ENCODE results near the gene SPTBN1. TPM values are rescaled to one million over a fixed set of nuclear protein-coding genes. Genes with fewer than 3 reads are reported as not detected.
A peak's percentile ranks its signal among the peaks of the same experiment; 100 is the strongest.

Gene SPTBN1
- total RNA-seq, 2 experiments from 2014 or later = 171 to 184 TPM

DNA sequence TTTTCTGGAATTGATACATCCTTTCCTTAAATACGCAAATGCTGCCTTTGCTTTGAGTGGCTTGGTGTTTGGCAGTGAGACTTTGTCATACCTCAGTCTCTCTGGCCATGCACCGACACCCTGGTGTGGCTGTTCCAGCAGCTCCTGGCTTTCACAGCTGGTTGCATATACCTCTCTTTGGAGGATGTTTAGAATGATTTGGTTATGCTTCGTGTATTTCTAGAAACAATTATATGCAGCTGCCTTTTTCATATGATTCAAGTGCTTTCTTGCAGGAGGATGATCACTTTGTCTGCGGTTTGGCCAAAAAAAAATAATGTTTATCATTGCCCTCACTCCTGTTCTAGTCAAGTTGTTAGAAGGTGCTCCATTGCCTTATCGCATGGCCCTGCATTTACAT lies 172.3 kb downstream of the SPTBN1 start:
- DNase-seq = no peak
- H3K36me3 Mint-ChIP-seq (ENCODE audit: low read depth) = peaks cover 81% of the 10 kb centered on the region
- CTCF ChIA-PET = interaction anchor here (0.7 to 0.9 kb wide), 2 partner anchors 21 to 22 kb away, joined by 3 read pairs; no protein-coding TSS in a partner anchor
- no peaks in the 10 kb centered on the region for H3K9me3 Mint-ChIP-seq
- H3K4me3 Mint-ChIP-seq = no peak overlapping the region
- POLR2A ChIA-PET = no interaction called here
- H3K27ac Mint-ChIP-seq = no peak overlapping the region
- H3K27me3 Mint-ChIP-seq = no peaks in the 10 kb centered on the region
- H3K4me1 Mint-ChIP-seq = peaks cover 11% of the 10 kb centered on the region

DNA sequence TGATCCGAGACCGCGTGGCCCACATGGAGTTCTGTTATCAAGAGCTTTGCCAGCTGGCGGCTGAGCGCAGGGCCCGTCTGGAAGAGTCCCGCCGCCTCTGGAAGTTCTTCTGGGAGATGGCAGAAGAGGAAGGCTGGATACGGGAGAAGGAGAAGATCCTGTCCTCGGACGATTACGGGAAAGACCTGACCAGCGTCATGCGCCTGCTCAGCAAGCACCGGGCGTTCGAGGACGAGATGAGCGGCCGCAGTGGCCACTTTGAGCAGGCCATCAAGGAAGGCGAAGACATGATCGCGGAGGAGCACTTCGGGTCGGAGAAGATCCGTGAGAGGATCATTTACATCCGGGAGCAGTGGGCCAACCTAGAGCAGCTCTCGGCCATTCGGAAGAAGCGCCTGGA lies 172.8 kb downstream of the SPTBN1 start:
- CTCF ChIA-PET = interaction anchor here (0.7 to 0.9 kb wide), 3 partner anchors 14 to 22 kb away, joined by 3 read pairs; no protein-coding TSS in a partner anchor
- no peak for DNase-seq
- H3K4me1 Mint-ChIP-seq = peaks cover 13% of the 10 kb centered on the region
- no peak overlapping the region for H3K4me3 Mint-ChIP-seq
- peaks cover 76% of the 10 kb centered on the region for H3K36me3 Mint-ChIP-seq (ENCODE audit: low read depth)
- H3K27ac Mint-ChIP-seq = peak overlapping the region; percentile 41
- POLR2A ChIA-PET = no interaction called here
- H3K27me3 Mint-ChIP-seq = no peaks in the 10 kb centered on the region
- no peaks in the 10 kb centered on the region for H3K9me3 Mint-ChIP-seq

DNA sequence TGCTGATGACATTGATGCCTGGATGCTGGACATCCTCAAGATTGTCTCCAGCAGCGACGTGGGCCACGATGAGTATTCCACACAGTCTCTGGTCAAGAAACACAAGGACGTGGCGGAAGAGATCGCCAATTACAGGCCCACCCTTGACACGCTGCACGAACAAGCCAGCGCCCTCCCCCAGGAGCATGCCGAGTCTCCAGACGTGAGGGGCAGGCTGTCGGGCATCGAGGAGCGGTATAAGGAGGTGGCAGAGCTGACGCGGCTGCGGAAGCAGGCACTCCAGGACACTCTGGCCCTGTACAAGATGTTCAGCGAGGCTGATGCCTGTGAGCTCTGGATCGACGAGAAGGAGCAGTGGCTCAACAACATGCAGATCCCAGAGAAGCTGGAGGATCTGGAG lies 173.3 kb downstream of the SPTBN1 start:
- no peak for DNase-seq
- Mint-ChIP-seq H3K27me3 (no peaks in the 10 kb centered on the region), H3K4me1 (peaks cover 17% of the 10 kb centered on the region), H3K36me3 (ENCODE audit: low read depth) (peaks cover 80% of the 10 kb centered on the region), H3K9me3 (no peaks in the 10 kb centered on the region), H3K27ac (no peak overlapping the region), H3K4me3 (no peak overlapping the region)
- ChIA-PET CTCF (interaction anchor here (0.7 to 1.4 kb wide), 2 partner anchors 15 to 50 kb away, joined by 3 read pairs; no protein-coding TSS in a partner anchor), POLR2A (no interaction called here)

- H3K36me3 Mint-ChIP-seq (ENCODE audit: low read depth) = peaks cover 79% of the 10 kb centered on the region
- no peak overlapping the region for H3K27ac Mint-ChIP-seq
- ChIA-PET POLR2A (no interaction called here), CTCF (interaction anchor here (1.4 to 1.6 kb wide), 2 partner anchors 24 to 51 kb away, joined by 3 to 5 read pairs; no protein-coding TSS in a partner anchor)
- no peak for DNase-seq
- H3K4me3 Mint-ChIP-seq = no peak overlapping the region
- no peaks in the 10 kb centered on the region for H3K9me3 Mint-ChIP-seq
- peaks cover 22% of the 10 kb centered on the region for H3K4me1 Mint-ChIP-seq
- no peaks in the 10 kb centered on the region for H3K27me3 Mint-ChIP-seq
Measured at GRCh38 chr2:54629914-54630857, 174.1 kb downstream of the SPTBN1 start.

- no peaks in the 10 kb centered on the region for H3K9me3 Mint-ChIP-seq
- H3K4me1 Mint-ChIP-seq = peaks cover 26% of the 10 kb centered on the region
- DNase-seq = no peak
- H3K27ac Mint-ChIP-seq = no peak overlapping the region
- ChIA-PET POLR2A (no interaction called here), CTCF (interaction anchor here (1.6 to 1.7 kb wide), 2 partner anchors 25 to 34 kb away, joined by 5 read pairs; no protein-coding TSS in a partner anchor)
- H3K4me3 Mint-ChIP-seq = no peak overlapping the region
- H3K36me3 Mint-ChIP-seq (ENCODE audit: low read depth) = peaks cover 78% of the 10 kb centered on the region
- no peaks in the 10 kb centered on the region for H3K27me3 Mint-ChIP-seq
Measured at GRCh38 chr2:54630858-54631497, 174.9 kb downstream of the SPTBN1 start.

DNA sequence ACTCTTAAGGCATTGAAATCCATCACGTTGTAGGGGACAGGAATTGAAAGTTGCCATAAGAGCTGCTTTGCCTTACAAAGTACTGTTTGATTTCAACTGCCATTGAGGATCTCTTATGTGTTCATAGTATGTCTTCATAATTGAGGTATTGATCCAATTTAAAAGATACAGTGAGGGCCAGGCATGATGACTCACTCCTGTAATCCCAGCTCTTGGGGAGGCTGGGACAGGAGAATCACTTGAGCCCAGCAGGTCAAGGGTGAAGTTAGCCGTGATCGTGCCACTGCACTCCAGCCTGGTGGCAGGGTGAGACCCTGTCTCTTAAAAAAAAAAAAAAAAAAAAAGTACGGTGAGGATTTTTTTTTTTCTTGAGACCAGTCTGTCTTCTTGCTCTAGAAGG lies 175.6 kb downstream of the SPTBN1 start:
- DNase-seq = no peak
- ChIA-PET POLR2A (no interaction called here), CTCF (interaction anchor here (1.6 to 1.7 kb wide), 2 partner anchors 25 to 34 kb away, joined by 5 read pairs; no protein-coding TSS in a partner anchor)
- no peaks in the 10 kb centered on the region for H3K27me3 Mint-ChIP-seq
- no peak overlapping the region for H3K27ac Mint-ChIP-seq
- H3K36me3 Mint-ChIP-seq (ENCODE audit: low read depth) = peaks cover 75% of the 10 kb centered on the region
- H3K9me3 Mint-ChIP-seq = no peaks in the 10 kb centered on the region
- H3K4me3 Mint-ChIP-seq = no peak overlapping the region
- peaks cover 26% of the 10 kb centered on the region for H3K4me1 Mint-ChIP-seq

DNA sequence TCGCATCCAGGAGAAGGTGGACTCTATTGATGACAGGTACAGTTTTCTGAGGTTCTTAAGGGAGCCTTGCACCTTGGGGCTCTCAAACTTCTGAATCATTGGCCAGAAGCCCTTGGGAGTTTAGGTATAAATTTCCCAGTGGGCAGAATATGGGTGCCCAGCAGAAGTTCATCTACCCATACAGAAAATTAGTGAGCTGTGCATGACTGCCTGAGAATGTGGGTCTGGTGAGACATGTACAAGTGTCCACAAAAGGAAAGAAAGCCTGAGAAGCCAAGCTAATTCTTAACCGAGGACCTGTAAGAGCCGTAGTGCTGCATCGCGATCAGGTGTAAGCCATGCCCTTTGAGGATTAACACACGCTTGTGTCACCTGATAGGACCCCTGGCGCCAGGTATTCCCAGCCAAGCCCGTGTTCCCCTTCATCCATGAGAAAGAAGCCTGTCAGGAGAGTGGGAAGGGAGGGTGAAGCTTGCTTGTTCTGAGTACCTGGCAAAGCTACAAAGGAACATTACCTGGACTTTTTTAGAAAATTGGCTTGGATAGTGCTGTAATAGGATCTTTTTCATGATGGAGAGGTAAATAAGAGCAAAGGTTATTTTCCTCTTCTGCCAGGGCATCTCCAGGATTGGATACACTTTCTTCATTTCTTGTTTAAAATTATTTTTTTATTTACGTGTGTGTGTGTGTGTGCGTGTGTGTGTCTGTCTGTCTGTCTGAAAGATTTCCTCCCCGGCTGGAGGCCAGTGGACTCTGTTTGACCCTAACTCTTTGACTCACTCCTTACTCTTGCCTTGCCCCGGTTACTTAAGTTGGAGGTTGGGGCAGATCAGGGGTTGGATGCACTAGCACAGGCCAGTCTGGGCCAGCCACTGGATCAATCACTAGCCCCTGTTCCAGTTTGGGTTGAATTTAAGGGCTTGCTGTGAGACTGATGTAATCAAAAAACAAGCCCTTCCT lies 176.9 kb downstream of the SPTBN1 start:
- H3K27me3 Mint-ChIP-seq = no peaks in the 10 kb centered on the region
- H3K27ac Mint-ChIP-seq = peak overlapping the region; percentile 14
- POLR2A ChIA-PET = interaction anchor here (0.6 kb wide), 1 partner anchor 107 kb away, joined by 3 read pairs; no protein-coding TSS in a partner anchor
- H3K4me3 Mint-ChIP-seq = no peak overlapping the region
- peaks cover 26% of the 10 kb centered on the region for H3K4me1 Mint-ChIP-seq
- CTCF ChIA-PET = interaction anchor here (0.9 to 1.9 kb wide), 5 partner anchors 8 to 74 kb away, joined by 3 to 6 read pairs (median 5); no protein-coding TSS in a partner anchor
- H3K36me3 Mint-ChIP-seq (ENCODE audit: low read depth) = peaks cover 73% of the 10 kb centered on the region
- no peaks in the 10 kb centered on the region for H3K9me3 Mint-ChIP-seq
- no peak for DNase-seq

- POLR2A ChIA-PET = interaction anchor here (0.6 kb wide), 1 partner anchor 108 kb away, joined by 3 read pairs; no protein-coding TSS in a partner anchor
- H3K27me3 Mint-ChIP-seq = no peaks in the 10 kb centered on the region
- no peak overlapping the region for H3K4me3 Mint-ChIP-seq
- no peak for DNase-seq
- CTCF ChIA-PET = interaction anchor here (0.9 to 1.9 kb wide), 5 partner anchors 9 to 75 kb away, joined by 3 to 6 read pairs (median 3); no protein-coding TSS in a partner anchor
- H3K9me3 Mint-ChIP-seq = no peaks in the 10 kb centered on the region
- H3K36me3 Mint-ChIP-seq (ENCODE audit: low read depth) = peaks cover 74% of the 10 kb centered on the region
- peaks cover 26% of the 10 kb centered on the region for H3K4me1 Mint-ChIP-seq
- H3K27ac Mint-ChIP-seq = peak overlapping the region; percentile 71
Measured at GRCh38 chr2:54634021-54634420, 177.9 kb downstream of the SPTBN1 start.

DNA sequence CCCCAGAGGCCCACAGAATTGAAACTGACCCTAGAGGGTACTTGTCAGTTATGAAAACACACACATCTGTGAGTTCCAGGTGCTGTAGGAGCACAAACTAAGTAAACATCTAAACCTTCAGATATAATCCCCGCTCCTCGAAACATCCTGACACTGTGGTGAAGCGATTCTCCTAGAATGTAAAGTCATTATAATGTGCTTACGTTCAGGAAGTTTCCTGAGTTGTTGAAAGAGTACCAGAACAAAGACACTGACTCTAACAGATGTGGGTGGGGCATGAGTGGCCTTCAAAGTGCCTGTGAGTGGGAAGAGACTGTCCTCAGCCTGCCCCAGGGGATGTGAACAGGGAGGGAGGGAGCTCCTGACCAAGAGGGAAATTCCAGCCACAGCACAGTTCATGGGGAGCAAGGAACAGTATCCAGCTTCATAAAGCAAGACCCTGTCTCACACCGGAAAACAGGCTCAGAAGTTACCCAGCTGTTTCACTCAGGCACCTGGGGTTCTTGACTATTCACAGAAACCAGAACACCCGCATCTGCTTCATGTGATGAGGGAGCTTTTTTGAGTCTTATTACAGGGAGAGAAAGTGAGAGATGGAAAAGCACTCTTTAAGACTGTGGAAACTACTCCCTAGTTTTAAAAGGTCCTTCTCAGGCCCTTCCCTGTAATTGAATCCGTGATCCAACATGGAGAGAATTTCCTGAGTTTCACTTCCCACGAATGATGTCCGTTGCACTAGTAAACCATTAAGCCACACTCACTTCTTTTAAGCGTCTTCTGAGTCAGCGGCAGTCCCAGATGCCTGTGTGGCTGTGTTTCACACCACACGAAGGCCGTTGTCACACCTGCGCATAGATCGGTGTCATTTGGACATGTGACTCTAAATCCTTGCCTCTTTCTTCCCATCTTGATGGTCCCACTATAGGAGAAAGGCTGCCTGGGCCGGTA lies 178.7 kb downstream of the SPTBN1 start:
- H3K9me3 Mint-ChIP-seq = no peaks in the 10 kb centered on the region
- no peaks in the 10 kb centered on the region for H3K27me3 Mint-ChIP-seq
- no peak overlapping the region for H3K4me3 Mint-ChIP-seq
- ChIA-PET CTCF (interaction anchor here (0.8 to 1.6 kb wide), 5 partner anchors 8 to 70 kb away, joined by 3 to 5 read pairs (median 3); no protein-coding TSS in a partner anchor), POLR2A (no interaction called here)
- peaks cover 27% of the 10 kb centered on the region for H3K4me1 Mint-ChIP-seq
- peak; percentile 21 for DNase-seq
- H3K36me3 Mint-ChIP-seq (ENCODE audit: low read depth) = peaks cover 71% of the 10 kb centered on the region
- H3K27ac Mint-ChIP-seq = peak overlapping the region; percentile 71

DNA sequence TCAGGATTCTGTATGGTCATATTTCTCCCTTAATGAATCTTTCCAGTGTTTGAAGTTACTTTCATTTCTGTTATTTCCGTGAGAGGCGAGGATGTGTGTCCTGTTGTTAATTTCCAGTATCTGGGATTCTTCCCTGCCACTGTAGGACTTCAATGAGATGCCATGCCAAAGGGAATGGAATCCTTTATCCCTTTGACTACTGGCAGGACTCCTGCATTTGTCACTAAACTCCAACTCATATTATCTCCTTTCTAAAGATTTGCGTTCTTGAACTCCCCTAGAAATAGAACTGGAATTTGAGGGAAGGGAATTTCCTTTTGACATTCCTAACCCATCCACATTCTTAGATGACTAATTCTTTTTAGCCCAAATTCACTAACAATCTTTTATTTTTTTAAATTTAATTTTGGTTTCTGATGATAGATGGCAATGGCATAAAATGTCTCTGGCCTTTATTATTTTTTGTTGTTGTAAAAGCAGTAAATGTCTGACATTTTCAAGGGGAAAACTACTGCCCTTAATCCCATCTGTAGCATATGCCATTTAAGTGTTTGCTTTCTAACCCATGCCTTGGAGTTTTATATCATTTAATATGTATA lies 179.5 kb downstream of the SPTBN1 start:
- no peaks in the 10 kb centered on the region for H3K27me3 Mint-ChIP-seq
- POLR2A ChIA-PET = no interaction called here
- DNase-seq = no peak
- H3K36me3 Mint-ChIP-seq (ENCODE audit: low read depth) = peaks cover 70% of the 10 kb centered on the region
- H3K27ac Mint-ChIP-seq = no peak overlapping the region
- H3K9me3 Mint-ChIP-seq = no peaks in the 10 kb centered on the region
- no peak overlapping the region for H3K4me3 Mint-ChIP-seq
- peaks cover 29% of the 10 kb centered on the region for H3K4me1 Mint-ChIP-seq
- CTCF ChIA-PET = interaction anchor here (0.8 kb wide), 1 partner anchor 37 kb away, joined by 3 read pairs; no protein-coding TSS in a partner anchor
